ENCODE data around the gene CDK7.

The CDK7 gene

GRCh38 chr5:69293882-69294281 lies 59.2 kb downstream of the CDK7 start:
- no peak for DNase-seq (ENCODE audit: low read depth)

GRCh38 chr5:69295088-69295754 lies 60.5 kb downstream of the CDK7 start:
- peak; percentile 9 for DNase-seq (ENCODE audit: low read depth)

GRCh38 chr5:69299625-69300024 lies 64.9 kb downstream of the CDK7 start:
- DNase-seq (ENCODE audit: low read depth), result no peak

- DNase-seq (ENCODE audit: low read depth), result no peak
Observed at GRCh38 chr5:69300537-69301203, 66.0 kb downstream of the CDK7 start.

GRCh38 chr5:69305512-69305911 lies 70.8 kb downstream of the CDK7 start:
- DNase-seq (ENCODE audit: low read depth), result no peak

GRCh38 chr5:69308046-69308553 lies 73.4 kb downstream of the CDK7 start:
- DNase-seq (ENCODE audit: low read depth), result no peak

- no peak for DNase-seq (ENCODE audit: low read depth)
Observed at GRCh38 chr5:69309380-69309779, 74.7 kb downstream of the CDK7 start.

GRCh38 chr5:69312459-69313160 lies 77.9 kb downstream of the CDK7 start:
- no peak for DNase-seq (ENCODE audit: low read depth)

- DNase-seq (ENCODE audit: low read depth), result no peak
Observed at GRCh38 chr5:69313428-69313827, 78.7 kb downstream of the CDK7 start.

GRCh38 chr5:69315972-69316371 lies 81.3 kb downstream of the CDK7 start:
- DNase-seq (ENCODE audit: low read depth), result no peak

GRCh38 chr5:69317391-69317790 lies 82.7 kb downstream of the CDK7 start:
- DNase-seq (ENCODE audit: low read depth), result no peak

GRCh38 chr5:69326365-69326764 lies 91.7 kb downstream of the CDK7 start:
- DNase-seq (ENCODE audit: low read depth), result no peak
